GM12878 (cell line): ENCODE data around the gene SERPINF2.

Experiments
- MYC ChIP-seq: IDR thresholded peaks from 2 replicates; pipeline ENCODE4 v1.6.1; 2011; ENCODE audit warnings: mild to moderate bottlenecking, low read length, moderate library complexity, inconsistent platforms; ENCODE audit not compliant: insufficient read depth, insufficient replicate concordance, insufficient read length, severe bottlenecking
- POLR2A ChIP-seq: IDR thresholded peaks from 2 replicates; pipeline ENCODE4 v1.6.1; 2011; ENCODE audit warnings: low read depth, mild to moderate bottlenecking, low read length

DNA sequence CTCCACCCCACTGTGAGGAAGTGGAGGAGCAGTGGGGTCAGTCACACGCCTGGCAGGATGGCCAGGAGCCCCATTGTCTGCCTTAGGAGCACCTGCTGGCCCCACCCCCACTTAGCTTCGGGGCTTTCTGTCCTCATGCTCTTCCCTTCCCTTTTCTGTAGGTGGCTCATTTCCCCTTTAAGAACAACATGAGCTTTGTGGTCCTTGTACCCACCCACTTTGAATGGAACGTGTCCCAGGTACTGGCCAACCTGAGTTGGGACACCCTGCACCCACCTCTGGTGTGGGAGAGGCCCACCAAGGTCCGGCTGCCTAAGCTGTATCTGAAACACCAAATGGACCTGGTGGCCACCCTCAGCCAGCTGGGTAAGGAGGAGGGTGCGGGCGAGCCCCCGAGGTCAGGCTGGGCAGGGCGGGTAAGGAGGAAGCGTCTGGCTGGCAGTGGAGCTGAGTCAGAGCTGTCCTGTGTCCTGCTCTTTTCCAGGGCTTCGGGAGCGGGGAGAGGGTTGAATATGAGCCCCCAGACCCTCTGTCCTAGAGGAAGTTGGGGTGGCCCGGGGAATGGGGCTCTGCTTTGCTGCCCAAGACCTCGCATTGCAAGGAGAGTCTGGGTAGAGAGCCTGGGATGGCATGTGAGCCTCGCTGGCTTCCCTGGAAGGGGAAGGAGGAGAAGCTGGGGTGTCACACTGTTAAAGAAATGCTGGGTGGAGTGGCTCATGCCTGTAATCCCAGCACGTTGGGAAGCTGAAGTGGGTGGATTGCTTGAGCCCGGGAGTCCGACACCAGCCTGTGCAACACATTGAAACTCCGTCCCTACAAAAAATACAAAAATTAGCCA, 10.0 kb downstream of the SERPINF2 start:
- TF ChIP-seq MYC (no peak), POLR2A (no peak)
